NCI-H2081 treated with DMSO at 0.1 percent for 48 hours (cell line): Measurements from ENCODE around the gene TST.

Experiments used
- DNase-seq: peaks from one replicate; lab custom pipeline; 2025; lab: John Stamatoyannopoulos, UW

Gene TST

DNA sequence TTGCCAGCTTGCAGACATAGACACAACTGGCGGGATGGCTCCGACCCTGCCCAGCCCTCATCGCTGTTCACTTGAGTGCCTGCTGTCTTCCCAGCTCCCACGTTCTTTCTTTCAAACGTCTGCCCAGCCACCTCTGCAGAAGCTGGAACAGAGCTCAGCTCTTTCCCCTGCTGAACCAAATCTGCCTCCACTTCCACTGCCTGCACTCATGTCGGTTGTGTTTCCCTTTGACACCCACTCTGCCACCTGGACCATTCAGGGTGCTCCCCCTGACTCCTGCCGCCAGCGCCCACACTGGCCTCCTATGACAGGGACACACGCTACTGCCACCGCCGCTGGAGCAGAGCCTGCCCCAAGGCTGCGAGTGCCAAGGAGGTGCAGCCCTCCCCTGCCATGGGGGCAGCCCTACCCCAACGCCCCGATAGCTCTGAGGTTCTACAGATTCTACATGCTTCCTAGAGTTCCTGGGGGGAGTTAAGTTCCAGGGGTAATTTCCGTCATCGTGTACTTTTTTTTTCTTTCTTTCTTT lies 37.9 kb downstream of the TST start:
- no peak for DNase-seq

DNA sequence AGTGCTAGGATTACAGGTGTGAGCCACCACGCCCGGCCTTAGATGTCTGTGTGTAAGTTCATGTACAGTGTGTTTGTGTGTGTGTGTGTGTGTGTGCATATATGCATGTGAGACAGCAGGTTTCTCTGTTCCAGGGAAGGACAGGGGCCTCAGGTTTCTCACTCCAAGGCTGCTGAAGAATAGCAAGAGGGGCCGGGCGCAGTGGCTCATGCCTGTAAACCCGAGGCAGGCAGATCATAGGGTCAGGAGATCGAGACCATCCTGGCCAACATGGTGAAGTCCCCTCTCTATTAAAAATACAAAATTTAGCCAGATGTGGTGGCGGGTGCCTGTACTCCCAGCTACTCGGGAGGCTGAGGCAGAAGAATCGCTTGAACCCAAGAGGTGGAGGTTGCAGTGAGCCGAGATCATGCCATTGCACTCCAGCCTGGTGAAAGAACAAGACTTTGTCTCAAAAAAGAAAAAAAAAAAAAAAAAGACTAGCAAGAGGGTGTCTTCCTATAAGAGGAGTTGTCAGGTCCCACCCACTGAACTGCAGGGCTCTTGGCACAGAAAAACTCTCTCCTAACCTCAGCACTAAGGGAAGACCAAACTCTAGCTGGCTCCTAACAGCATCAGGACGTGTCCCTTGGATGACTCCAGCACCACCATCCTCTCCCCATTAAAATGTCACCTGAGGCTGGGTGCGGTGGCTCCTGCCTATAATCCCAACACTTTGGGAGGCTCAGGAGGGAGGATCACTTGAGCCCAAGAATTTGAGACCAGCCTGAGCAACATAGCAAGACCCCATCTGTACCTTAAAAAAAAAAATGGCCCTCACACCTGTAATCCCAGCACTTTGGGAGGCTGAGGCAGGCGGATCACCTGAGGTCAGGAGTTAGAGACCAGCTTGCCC lies 40.0 kb downstream of the TST start:
- no peak for DNase-seq

DNA sequence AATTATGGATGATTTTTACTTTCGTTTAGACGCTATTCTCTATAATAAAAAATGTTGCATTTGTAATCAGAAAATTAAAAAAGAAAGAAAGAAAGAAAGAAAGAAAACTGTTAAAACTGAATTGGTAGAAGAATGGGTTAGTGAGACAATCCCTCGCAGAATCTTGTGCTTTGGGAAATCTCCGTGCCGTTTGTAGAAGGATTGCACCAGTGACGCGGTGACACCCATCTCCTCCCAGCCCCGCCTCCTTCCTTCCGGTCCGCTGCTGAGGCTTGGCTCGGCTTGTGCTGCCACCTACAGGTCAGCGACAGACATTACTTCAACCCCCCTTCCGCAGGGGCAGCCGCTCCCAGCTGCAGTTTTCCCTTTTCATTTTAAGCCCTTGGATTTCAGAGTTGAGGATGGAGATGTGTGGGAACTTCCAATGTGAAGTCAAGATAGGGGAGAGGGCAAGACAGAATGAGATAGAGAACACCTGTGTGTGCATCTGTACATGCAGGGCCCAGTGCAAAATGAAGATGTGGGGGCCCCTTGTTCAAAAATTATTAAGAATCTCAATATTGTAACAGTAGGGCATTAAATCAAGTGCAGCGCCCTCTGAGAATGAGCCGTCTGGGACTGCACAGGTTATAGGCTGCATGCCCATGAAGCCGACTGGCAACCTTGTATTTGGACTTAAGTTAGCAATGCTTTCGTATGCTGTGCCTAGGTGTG lies 41.1 kb downstream of the TST start:
- DNase-seq = peak; percentile 12

DNA sequence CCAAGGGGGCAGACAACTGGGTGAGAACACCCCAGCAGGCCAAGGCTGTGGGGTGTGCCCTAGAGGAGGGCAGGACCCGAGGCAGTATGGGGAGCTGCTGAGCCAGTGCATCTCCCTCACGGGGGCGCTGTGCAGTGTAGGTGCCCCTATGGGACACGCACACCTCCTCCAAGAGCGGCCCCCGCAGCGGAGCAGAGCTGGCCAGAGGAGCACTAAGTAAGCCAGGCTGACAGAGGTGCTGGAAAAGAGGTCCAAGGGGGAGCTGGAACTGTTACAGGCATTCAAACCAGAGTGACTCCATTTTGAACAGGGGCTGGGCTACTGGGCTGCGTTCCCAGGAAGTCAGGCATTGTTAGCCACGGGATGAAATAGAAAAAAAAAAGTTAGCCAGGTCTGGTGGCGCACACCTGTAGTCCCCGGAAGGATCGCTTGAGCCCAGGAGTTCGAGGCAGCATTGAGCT lies 41.8 kb downstream of the TST start:
- DNase-seq = no peak

DNA sequence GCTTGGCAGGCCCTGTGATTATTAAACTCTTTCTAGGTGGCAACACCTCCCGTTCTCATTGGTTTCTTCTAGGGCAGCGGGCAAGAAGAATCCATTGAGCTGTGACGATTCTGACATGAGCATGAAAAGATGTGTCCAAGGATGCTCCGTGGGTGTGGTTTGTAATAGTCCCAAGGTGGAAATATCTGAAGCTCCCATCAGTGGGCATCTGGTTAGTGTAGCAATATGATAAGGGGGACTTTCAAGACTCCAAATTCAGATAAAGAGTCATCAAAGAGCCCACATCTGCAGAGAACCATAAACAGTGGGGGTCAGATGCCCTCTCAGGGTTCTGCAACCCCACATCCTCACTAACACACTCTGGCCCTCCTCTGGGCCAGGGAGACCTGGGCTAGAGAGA lies 42.6 kb downstream of the TST start:
- DNase-seq = no peak

DNA sequence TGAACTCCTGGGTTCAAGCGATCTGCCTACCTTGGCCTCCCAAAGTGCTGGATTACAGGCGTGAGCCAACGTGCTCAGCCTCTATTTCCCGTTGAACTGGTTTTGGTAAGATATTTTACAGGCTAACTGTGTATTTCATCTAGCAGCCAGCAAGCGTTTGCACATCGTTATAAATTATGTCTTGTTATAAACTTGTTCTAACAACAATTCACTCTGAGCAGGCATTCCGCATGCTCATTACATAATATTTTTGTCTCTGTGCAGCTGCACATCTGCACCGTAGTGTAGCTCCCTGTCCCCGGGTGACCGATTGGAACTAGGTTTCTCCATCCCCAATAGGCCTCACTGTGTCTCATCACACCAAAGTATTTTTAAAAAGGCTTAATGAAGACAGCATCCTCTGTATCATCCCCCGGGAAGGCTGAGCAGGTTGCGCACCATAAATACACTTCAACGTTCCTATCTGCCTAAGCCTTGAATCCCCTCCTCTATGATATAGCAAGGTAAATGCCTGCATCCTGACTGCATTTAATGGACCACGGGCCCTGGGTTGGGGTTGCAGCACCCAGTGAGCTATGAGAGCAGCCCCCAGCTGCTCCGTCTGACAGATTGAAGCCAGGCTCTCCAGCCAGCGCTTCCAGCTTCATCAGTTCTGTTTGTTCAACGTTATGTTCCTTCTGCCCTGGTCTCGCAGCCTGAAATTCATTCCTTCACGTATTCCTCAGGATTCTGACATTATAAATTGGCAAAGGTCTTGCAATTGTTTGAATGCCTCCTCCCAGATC lies 47.7 kb downstream of the TST start:
- DNase-seq = no peak

DNA sequence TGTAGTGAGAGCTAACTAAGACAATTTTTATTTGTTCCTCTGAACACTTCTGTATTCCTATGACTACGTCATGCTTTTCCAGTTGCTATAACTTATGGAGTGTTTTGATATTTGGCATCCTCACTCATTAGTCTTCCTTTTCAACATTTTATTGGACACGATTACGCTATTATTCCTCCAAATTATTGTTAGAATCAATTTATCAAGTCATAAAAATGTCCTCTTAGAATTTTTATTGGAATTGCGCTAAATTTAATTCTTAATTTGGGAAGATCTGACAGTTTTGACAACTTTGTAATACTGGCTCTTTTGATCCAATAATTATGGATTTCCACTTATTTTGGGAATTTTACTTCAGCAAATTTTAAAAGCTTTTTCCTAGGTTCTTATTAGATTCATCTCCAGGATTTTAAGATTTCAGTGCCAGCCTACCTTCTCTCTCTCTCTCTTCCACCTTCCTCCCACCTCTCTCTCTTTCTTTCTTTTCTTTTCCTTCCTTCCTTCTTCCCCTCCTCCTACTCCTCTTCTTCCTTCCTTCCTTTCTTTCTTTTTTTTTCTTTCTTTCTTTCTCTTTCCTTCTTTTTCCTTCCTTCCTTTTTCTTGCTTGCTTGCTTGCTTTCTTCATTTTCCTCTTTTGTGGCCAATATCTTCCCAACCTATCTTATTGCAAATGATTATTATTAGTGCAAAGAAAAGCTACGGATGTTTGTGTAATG lies 50.8 kb downstream of the TST start:
- DNase-seq = no peak

DNA sequence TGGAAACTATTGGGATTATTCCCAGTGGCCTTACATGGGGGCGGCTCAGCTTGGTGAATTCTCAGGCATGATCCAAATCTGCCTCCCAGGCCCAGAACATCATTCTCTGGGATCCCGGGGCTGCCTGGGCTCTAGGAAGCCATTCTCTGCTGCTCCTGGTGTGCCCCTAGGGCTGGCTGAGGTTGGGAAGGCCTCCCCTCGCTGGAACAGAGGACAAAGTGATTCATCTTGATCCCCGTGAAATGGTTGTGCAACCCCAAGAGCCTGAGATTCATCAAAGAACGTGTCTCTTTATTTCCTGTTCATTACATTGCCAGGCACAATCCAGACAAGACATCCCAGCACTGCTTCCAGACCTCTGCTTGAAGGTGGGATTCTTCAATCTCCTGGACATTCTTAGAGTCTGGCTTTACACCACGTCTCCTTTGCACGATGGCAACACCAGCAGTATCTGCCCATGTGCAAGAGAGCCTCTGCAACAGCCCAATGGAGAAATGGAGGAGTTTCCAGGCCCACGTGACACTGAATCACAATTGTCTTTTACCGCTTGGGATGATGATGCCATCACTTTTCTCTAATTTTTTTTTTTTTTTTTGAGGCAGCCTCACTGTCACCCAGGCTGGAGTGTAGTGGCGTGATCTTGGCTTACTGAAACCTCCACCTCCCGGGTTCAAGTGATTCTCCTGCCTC lies 52.3 kb downstream of the TST start:
- DNase-seq = no peak

DNA sequence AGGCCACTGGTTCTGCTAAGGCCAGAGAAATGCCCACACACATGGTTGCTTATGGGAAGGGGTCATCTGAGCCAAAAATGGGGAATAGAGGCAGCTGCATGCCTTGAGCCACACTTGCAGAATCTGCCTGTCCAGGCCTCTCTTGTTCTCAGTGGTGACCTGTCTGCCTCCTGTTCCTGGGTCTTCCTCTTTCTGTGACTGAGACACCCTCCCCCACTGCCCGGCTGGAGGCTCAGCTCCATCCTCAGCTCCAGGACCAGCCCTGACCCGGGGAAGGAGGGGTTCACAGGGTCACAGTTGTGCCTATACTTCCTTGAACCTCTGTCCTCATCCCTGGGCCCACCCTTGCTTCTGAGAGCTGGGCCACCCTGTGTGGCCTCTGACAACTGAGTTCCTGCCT lies 53.6 kb downstream of the TST start:
- DNase-seq = no peak

DNA sequence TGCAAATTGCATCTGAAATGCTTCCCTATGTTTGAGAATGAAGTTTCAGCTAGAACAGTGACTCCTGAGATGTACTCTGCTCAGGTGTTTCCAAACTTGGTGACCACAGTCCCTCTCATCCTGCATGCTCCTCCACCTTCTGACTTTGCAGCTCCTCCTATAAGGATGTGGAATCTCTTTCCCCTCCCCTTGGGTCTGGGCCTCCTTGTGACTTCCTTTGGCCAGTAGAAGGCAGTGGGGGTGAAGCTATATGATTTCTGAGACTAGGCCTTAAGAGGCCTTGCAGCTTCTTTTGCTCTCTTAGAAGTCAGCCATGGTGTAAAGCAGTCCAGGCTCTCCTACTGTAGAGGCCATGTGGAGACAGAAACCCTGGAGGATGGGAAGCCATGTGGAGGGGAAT lies 55.1 kb downstream of the TST start:
- DNase-seq = no peak

DNA sequence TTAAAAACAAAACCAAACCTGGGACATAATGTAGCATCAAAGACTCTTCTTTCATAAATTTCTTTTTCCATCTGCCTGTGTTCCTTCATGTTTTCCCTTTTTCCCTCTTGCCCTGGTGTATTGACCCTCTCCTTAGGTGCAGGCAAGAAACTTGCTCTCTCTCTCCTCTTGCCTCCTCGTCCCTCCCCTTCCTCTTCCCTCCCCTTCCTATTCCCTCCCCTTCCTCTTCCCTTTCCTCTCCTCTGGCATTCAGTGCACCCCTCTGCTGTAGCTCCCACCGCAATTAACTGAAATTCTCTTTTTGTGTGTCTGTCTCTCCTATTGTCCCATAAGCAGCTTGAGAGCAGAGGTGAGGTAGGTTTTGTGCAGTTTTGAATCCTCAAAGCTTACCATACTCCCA lies 55.9 kb downstream of the TST start:
- DNase-seq = no peak

DNA sequence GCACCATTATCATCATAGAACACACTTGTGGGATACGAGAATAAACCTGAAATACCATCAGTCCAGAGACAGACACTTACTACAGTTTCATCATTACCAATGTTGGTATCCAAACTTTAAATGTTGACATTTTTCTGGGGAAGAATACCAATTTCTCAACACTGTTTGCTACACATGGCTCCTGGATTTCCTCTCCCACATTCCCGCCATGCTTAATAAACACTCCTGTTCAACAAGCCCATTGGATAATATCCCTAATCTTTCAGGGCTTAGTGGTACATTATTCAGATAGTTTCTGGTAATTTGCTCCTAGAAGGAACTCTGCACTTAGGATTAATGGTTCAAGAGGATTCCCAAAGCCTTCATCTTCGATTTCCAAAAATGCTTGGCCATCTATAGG lies 57.6 kb downstream of the TST start:
- no peak for DNase-seq
